H9 (cell line): ENCODE results near the gene BLOC1S5. TPM values are rescaled to one million over a fixed set of nuclear protein-coding genes. Genes with fewer than 3 reads are reported as not detected.

Experiments
- DNase-seq: peaks from one replicate; pipeline ENCODE4 v3.0.0-alpha.2; 2017
- H2AFZ ChIP-seq: one replicate; pipeline ENCODE4 v1.6.1; 2013; ENCODE audit warnings: mild to moderate bottlenecking, low read length, control low read depth, moderate library complexity
- H2AK5ac ChIP-seq: 2 replicates; pipeline ENCODE4 v1.6.1; 2013; ENCODE audit warnings: low read length, control low read depth, mixed read lengths; ENCODE audit not compliant: insufficient read length
- H2BK120ac ChIP-seq: one replicate; pipeline ENCODE4 v1.6.1; 2013; ENCODE audit warnings: low read depth, mild to moderate bottlenecking, low read length, control low read depth, inconsistent platforms; ENCODE audit not compliant: poor library complexity, severe bottlenecking
- H2BK12ac ChIP-seq: 2 replicates; pipeline ENCODE4 v1.6.1; 2013; ENCODE audit warnings: low read length, control low read depth, mixed read lengths, low read depth; ENCODE audit not compliant: insufficient read length
- H2BK15ac ChIP-seq: 2 replicates; pipeline ENCODE4 v1.6.1; 2013; ENCODE audit warnings: low read depth, low read length, control low read depth
- H2BK20ac ChIP-seq: one replicate; pipeline ENCODE4 v1.6.1; 2013; ENCODE audit warnings: low read depth, mild to moderate bottlenecking, low read length, control low read depth, inconsistent platforms; ENCODE audit not compliant: poor library complexity, severe bottlenecking
- H2BK5ac ChIP-seq: 2 replicates; pipeline ENCODE4 v1.6.1; 2013; ENCODE audit warnings: low read length, control low read depth, mixed read lengths; ENCODE audit not compliant: insufficient read length
- H3K14ac ChIP-seq: 2 replicates; pipeline ENCODE4 v1.6.1; 2013; ENCODE audit warnings: low read length, control low read depth; ENCODE audit not compliant: insufficient read depth
- H3K18ac ChIP-seq: 2 replicates; pipeline ENCODE4 v1.6.1; 2013; ENCODE audit warnings: low read depth, mild to moderate bottlenecking, mixed read lengths, low read length, control low read depth; ENCODE audit not compliant: insufficient read length
- H3K23ac ChIP-seq: 2 replicates; pipeline ENCODE4 v1.6.1; 2013; ENCODE audit warnings: low read length, control low read depth, mixed read lengths, low read depth; ENCODE audit not compliant: insufficient read length
- H3K23me2 ChIP-seq: 2 replicates; pipeline ENCODE4 v1.6.1; 2013; ENCODE audit warnings: low read depth, mild to moderate bottlenecking, mixed read lengths, low read length, control low read depth; ENCODE audit not compliant: insufficient read length, poor library complexity, severe bottlenecking
- H3K27ac ChIP-seq: 2 replicates; pipeline ENCODE4 v1.5.1; 2013; ENCODE audit warnings: low read length, control low read depth, mixed read lengths, low read depth; ENCODE audit not compliant: insufficient read length
- H3K27me3 ChIP-seq: 2 replicates; pipeline ENCODE4 v1.6.1; 2013; ENCODE audit warnings: low read length, control low read depth, inconsistent platforms; ENCODE audit not compliant: insufficient read depth
- H3K4ac ChIP-seq: 2 replicates; pipeline ENCODE4 v1.6.1; 2013; ENCODE audit warnings: low read depth, mild to moderate bottlenecking, control low read depth, inconsistent platforms, low read length, moderate library complexity
- H3K4me1 ChIP-seq: 2 replicates; pipeline ENCODE4 v1.6.1; 2013; ENCODE audit warnings: low read length, control low read depth, inconsistent platforms; ENCODE audit not compliant: insufficient read depth
- H3K4me2 ChIP-seq: 2 replicates; pipeline ENCODE4 v1.6.1; 2013; ENCODE audit warnings: low read length, control low read depth, mixed read lengths; ENCODE audit not compliant: insufficient read length, insufficient read depth
- H3K56ac ChIP-seq: 2 replicates; pipeline ENCODE4 v1.6.1; 2013; ENCODE audit warnings: low read depth, mild to moderate bottlenecking, mixed read lengths, low read length, control low read depth; ENCODE audit not compliant: insufficient read length
- H3K79me1 ChIP-seq: 2 replicates; pipeline ENCODE4 v1.6.1; 2013; ENCODE audit warnings: low read depth, mild to moderate bottlenecking, moderate library complexity, low read length, control low read depth, inconsistent platforms; ENCODE audit not compliant: insufficient read depth, poor library complexity, severe bottlenecking
- H3K79me2 ChIP-seq: 2 replicates; pipeline ENCODE4 v1.6.1; 2013; ENCODE audit warnings: low read length, control low read depth, inconsistent platforms; ENCODE audit not compliant: insufficient read depth
- H3K9ac ChIP-seq: 2 replicates; pipeline ENCODE4 v1.6.1; 2013; ENCODE audit warnings: low read length, control low read depth, mixed read lengths; ENCODE audit not compliant: insufficient read length; ENCODE audit errors: extremely low read depth
- H3K9me3 ChIP-seq: one replicate; pipeline ENCODE4 v1.6.1; 2013; ENCODE audit warnings: low read depth, low read length, inconsistent platforms; ENCODE audit not compliant: control insufficient read depth
- H3T11ph ChIP-seq: one replicate; pipeline ENCODE4 v1.6.1; 2013; ENCODE audit warnings: mild to moderate bottlenecking, low read length, control low read depth, inconsistent platforms
- H4K20me1 ChIP-seq: one replicate; pipeline ENCODE4 v1.6.1; 2013; ENCODE audit not compliant: control insufficient read depth, insufficient read length, insufficient read depth
- H4K5ac ChIP-seq: 2 replicates; pipeline ENCODE4 v1.6.1; 2013; ENCODE audit warnings: low read depth, mild to moderate bottlenecking, mixed read lengths, low read length, control low read depth; ENCODE audit not compliant: insufficient read length
- H4K8ac ChIP-seq: replicated peaks from 2 replicates; pipeline ENCODE4 v1.6.1; 2013; ENCODE audit warnings: low read length, control low read depth, mixed read lengths, low read depth; ENCODE audit not compliant: insufficient read length
- H4K91ac ChIP-seq: 2 replicates; pipeline ENCODE4 v1.6.1; 2013; ENCODE audit warnings: low read depth, mild to moderate bottlenecking, moderate library complexity, mixed read lengths, low read length, control low read depth; ENCODE audit not compliant: insufficient read length
- H3K27ac Mint-ChIP-seq, 3 experiments: 2 replicates in 2 of 3; 3 replicates in 1 of 3; pipeline ENCODE4 v1.8.0; 2020 to 2021; ENCODE audit warnings: mixed read lengths in 3 of 3, mild to moderate bottlenecking in 1 of 3, moderate library complexity in 1 of 3
- H3K27me3 Mint-ChIP-seq: 2 replicates; pipeline ENCODE4 v1.8.0; 2021; ENCODE audit warnings: low read depth, mild to moderate bottlenecking, moderate library complexity, mixed read lengths
- H3K36me3 Mint-ChIP-seq, 3 experiments: 2 replicates in 2 of 3; 3 replicates in 1 of 3; pipeline ENCODE4 v1.8.0; 2020 to 2021; ENCODE audit warnings: low read depth in 3 of 3, mixed read lengths in 3 of 3; ENCODE audit not compliant: insufficient read depth in 1 of 3
- H3K4me1 Mint-ChIP-seq, 2 experiments: 2 replicates each; pipeline ENCODE4 v1.8.0; 2020; ENCODE audit warnings: mixed read lengths in 2 of 2
- H3K4me3 Mint-ChIP-seq, 2 experiments: 2 replicates in 1 of 2; 3 replicates in 1 of 2; pipeline ENCODE4 v1.8.0; 2020 to 2021; ENCODE audit warnings: mild to moderate bottlenecking in 2 of 2, mixed read lengths in 2 of 2, moderate library complexity in 1 of 2
- H3K9me3 Mint-ChIP-seq, 2 experiments: 2 replicates in 1 of 2; 3 replicates in 1 of 2; pipeline ENCODE4 v1.8.0; 2020; ENCODE audit warnings: mild to moderate bottlenecking in 2 of 2, mixed read lengths in 2 of 2, moderate library complexity in 1 of 2
- total RNA-seq: library from RNA; stranded (reverse); gene quantifications from 2 replicates; pipeline ENCODE4 v1.2.1, GENCODE V29; 2021
- TF ChIP-seq, protein P1 (sequence below): fragments of 200-600 bp; sonication (generic); conservative IDR thresholded peaks from 3 replicates; pipeline ENCODE4 v1.8.0; 2021; ENCODE audit warnings: antibody characterized with exemption, mild to moderate bottlenecking

Gene BLOC1S5
- total RNA-seq, 1 experiment from 2014 or later: 15.6 TPM

DNA sequence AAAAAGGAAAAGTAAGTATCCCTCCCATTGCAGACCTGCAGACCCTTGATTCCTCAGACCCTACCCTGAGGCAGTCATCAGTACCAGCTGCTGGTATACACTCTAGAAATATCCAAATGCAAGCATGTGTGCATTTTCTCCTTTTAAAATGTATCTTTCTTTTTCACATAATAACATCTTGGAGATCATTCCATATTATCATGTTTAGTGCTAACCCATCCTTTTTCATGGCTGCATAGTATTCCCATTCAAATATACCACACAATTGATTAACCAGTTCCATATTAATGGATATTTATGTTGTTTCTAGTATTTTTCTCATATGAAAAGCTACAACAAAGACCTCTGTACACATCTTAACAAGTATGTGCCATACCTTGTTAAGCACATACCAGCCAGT lies 70.8 kb downstream of the BLOC1S5 start:
- Histone ChIP-seq H4K8ac (no peak overlapping the region), H2BK15ac (no peak overlapping the region), H2BK120ac (no peak overlapping the region), H3K9ac (no peak overlapping the region), H3K4me1 (no peaks in the 10 kb centered on the region), H3T11ph (no peak overlapping the region), H2BK20ac (no peak overlapping the region), H3K79me2 (no peaks in the 10 kb centered on the region), H2AK5ac (no peak overlapping the region), H3K9me3 (no peaks in the 10 kb centered on the region), H3K56ac (no peak overlapping the region), H2BK5ac (no peak overlapping the region), H3K27ac (no peak overlapping the region), H3K4ac (no peak overlapping the region), H2AFZ (no peak overlapping the region), H4K5ac (no peak overlapping the region), H3K4me2 (no peak overlapping the region), H3K23me2 (no peaks in the 10 kb centered on the region), H3K18ac (no peak overlapping the region), H3K27me3 (no peaks in the 10 kb centered on the region), H3K79me1 (no peaks in the 10 kb centered on the region), H4K20me1 (no peaks in the 10 kb centered on the region), H2BK12ac (no peak overlapping the region), H3K23ac (no peak overlapping the region), H4K91ac (no peak overlapping the region), H3K14ac (no peak overlapping the region)
- DNase-seq: no peak
- TF ChIP-seq, protein P1, sequence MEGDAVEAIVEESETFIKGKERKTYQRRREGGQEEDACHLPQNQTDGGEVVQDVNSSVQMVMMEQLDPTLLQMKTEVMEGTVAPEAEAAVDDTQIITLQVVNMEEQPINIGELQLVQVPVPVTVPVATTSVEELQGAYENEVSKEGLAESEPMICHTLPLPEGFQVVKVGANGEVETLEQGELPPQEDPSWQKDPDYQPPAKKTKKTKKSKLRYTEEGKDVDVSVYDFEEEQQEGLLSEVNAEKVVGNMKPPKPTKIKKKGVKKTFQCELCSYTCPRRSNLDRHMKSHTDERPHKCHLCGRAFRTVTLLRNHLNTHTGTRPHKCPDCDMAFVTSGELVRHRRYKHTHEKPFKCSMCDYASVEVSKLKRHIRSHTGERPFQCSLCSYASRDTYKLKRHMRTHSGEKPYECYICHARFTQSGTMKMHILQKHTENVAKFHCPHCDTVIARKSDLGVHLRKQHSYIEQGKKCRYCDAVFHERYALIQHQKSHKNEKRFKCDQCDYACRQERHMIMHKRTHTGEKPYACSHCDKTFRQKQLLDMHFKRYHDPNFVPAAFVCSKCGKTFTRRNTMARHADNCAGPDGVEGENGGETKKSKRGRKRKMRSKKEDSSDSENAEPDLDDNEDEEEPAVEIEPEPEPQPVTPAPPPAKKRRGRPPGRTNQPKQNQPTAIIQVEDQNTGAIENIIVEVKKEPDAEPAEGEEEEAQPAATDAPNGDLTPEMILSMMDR: no peak
- H3K27ac Mint-ChIP-seq: no peak overlapping the region
- no peaks in the 10 kb centered on the region for H3K9me3 Mint-ChIP-seq
- no peaks in the 10 kb centered on the region for H3K36me3 Mint-ChIP-seq
- no peak overlapping the region for H3K4me3 Mint-ChIP-seq
- no peaks in the 10 kb centered on the region; the same call in 1 of the 2 replicates for H3K27me3 Mint-ChIP-seq
- H3K4me1 Mint-ChIP-seq: peaks cover 6 to 7% of the 10 kb centered on the region in 2 experiments
